ENCODE results near the gene MRPS15. TPM values are rescaled to one million over a fixed set of nuclear protein-coding genes. Genes with fewer than 3 reads are reported as not detected.

The MRPS15 gene
- total RNA-seq, 1 donor from 2014 or later = 72.0 TPM

- Mint-ChIP-seq H3K27me3 (no peaks in the 10 kb centered on the region), H3K9me3 (ENCODE audit: low read depth) (no peaks in the 10 kb centered on the region), H3K36me3 (ENCODE audit: insufficient read depth) (peaks cover 23% of the 10 kb centered on the region), H3K27ac (no peak overlapping the region), H3K4me1 (ENCODE audit: low read depth) (peaks cover 9% of the 10 kb centered on the region), H3K4me3 (ENCODE audit: low read depth) (no peak overlapping the region)
- TF ChIP-seq CTCF (IDR thresholded peaks at IDR 0.05; ENCODE audit: unreplicated experiment) = no peak
- no peak for DNase-seq (ENCODE audit: low spot score, unreplicated experiment)
These were observed 31.1 kb downstream of the MRPS15 start for GRCh38 chr1:36433102-36433501.

GRCh38 chr1:36432616-36433015, 31.6 kb downstream of the MRPS15 start:
- H3K27ac Mint-ChIP-seq = no peak overlapping the region
- no peaks in the 10 kb centered on the region for H3K27me3 Mint-ChIP-seq
- H3K4me3 Mint-ChIP-seq (ENCODE audit: low read depth) = no peak overlapping the region
- H3K9me3 Mint-ChIP-seq (ENCODE audit: low read depth) = no peaks in the 10 kb centered on the region
- peaks cover 9% of the 10 kb centered on the region for H3K4me1 Mint-ChIP-seq (ENCODE audit: low read depth)
- DNase-seq (ENCODE audit: low spot score, unreplicated experiment) = no peak
- TF ChIP-seq CTCF (IDR thresholded peaks at IDR 0.05; ENCODE audit: unreplicated experiment) = no peak
- peaks cover 23% of the 10 kb centered on the region for H3K36me3 Mint-ChIP-seq (ENCODE audit: insufficient read depth)

- Mint-ChIP-seq H3K36me3 (ENCODE audit: insufficient read depth) (peaks cover 11% of the 10 kb centered on the region), H3K4me1 (ENCODE audit: low read depth) (no peaks in the 10 kb centered on the region), H3K4me3 (ENCODE audit: low read depth) (no peak overlapping the region), H3K27ac (no peak overlapping the region), H3K27me3 (no peaks in the 10 kb centered on the region), H3K9me3 (ENCODE audit: low read depth) (no peaks in the 10 kb centered on the region)
- TF ChIP-seq CTCF (IDR thresholded peaks at IDR 0.05; ENCODE audit: unreplicated experiment) = no peak
- DNase-seq (ENCODE audit: low spot score, unreplicated experiment) = no peak
These were observed 38.4 kb downstream of the MRPS15 start for GRCh38 chr1:36425791-36426190.

- Mint-ChIP-seq H3K27me3 (no peaks in the 10 kb centered on the region), H3K4me3 (ENCODE audit: low read depth) (no peak overlapping the region)
- no peak for TF ChIP-seq CTCF (IDR thresholded peaks at IDR 0.05; ENCODE audit: unreplicated experiment)
These were observed 42.5 kb downstream of the MRPS15 start for GRCh38 chr1:36421649-36422048.

GRCh38 chr1:36420836-36421317, 43.3 kb downstream of the MRPS15 start:
- Mint-ChIP-seq H3K27me3 (no peaks in the 10 kb centered on the region), H3K4me3 (ENCODE audit: low read depth) (no peak overlapping the region), H3K27ac (no peak overlapping the region)

More at GRCh38 chr1:36421649-36422048, 42.5 kb downstream of the MRPS15 start:
- no peak for DNase-seq (ENCODE audit: low spot score, unreplicated experiment)
- no peaks in the 10 kb centered on the region for H3K4me1 Mint-ChIP-seq (ENCODE audit: low read depth)
- H3K27ac Mint-ChIP-seq = no peak overlapping the region
- H3K9me3 Mint-ChIP-seq (ENCODE audit: low read depth) = no peaks in the 10 kb centered on the region
- peaks cover 10% of the 10 kb centered on the region for H3K36me3 Mint-ChIP-seq (ENCODE audit: insufficient read depth)

More at GRCh38 chr1:36420836-36421317, 43.3 kb downstream of the MRPS15 start:
- peak; percentile 89 for TF ChIP-seq CTCF (IDR thresholded peaks at IDR 0.05; ENCODE audit: unreplicated experiment)
- peak; percentile 82 for DNase-seq (ENCODE audit: low spot score, unreplicated experiment)
- Mint-ChIP-seq H3K4me1 (ENCODE audit: low read depth) (no peaks in the 10 kb centered on the region), H3K9me3 (ENCODE audit: low read depth) (no peaks in the 10 kb centered on the region), H3K36me3 (ENCODE audit: insufficient read depth) (peaks cover 10% of the 10 kb centered on the region)
